ENCODE measurements around the gene RFXAP. TPM values are rescaled to one million over a fixed set of nuclear protein-coding genes. Genes with fewer than 3 reads are reported as not detected.

RFXAP gene
- total RNA-seq, 1 experiment from 2014 or later, result 11.5 TPM

DNA sequence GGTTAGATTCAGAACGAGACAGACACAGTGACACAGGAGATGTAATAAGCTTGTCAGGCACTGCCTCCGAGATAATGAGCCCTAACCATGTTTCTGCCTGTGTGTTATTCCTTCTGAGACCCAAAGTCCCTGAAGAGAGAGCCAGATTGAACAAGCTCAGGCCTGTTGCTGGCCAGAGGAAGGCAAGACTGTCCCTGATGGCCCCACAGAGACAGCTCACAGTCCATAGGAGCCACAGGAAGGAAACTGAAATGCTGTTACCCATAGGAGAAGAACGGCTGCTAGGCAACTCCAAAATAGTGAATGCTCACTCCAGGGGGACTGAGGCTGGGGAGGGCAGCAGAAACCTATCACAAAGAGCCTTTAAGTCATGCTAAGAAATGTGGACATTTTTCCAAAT, 31.8 kb upstream of the RFXAP start:
- POLR2A ChIA-PET, result no interaction called here
- H3K4me3 ChIP-seq (ENCODE audit: low read depth, low read length), result no peak overlapping the region
- BruUV-seq (replicated peaks), result no TSS peak
- no peaks in the 10 kb centered on the region for H3K36me3 ChIP-seq (ENCODE audit: control insufficient read depth, insufficient read depth, low read length)
- CTCF ChIA-PET, result interaction anchor here (0.6 kb wide), 1 partner anchor 52 kb away, joined by 3 read pairs; no protein-coding TSS in a partner anchor
- Mint-ChIP-seq H3K27ac (ENCODE audit: unreplicated experiment) (no peak overlapping the region), H3K9me3 (ENCODE audit: unreplicated experiment) (no peaks in the 10 kb centered on the region), H3K36me3 (ENCODE audit: insufficient read depth, unreplicated experiment) (no peaks in the 10 kb centered on the region), H3K4me3 (ENCODE audit: unreplicated experiment) (no peak overlapping the region), H3K4me1 (ENCODE audit: low read depth, unreplicated experiment) (peaks cover 5% of the 10 kb centered on the region), H3K27me3 (ENCODE audit: insufficient read depth, unreplicated experiment) (peaks cover 9% of the 10 kb centered on the region)
- TF ChIP-seq, protein P1, sequence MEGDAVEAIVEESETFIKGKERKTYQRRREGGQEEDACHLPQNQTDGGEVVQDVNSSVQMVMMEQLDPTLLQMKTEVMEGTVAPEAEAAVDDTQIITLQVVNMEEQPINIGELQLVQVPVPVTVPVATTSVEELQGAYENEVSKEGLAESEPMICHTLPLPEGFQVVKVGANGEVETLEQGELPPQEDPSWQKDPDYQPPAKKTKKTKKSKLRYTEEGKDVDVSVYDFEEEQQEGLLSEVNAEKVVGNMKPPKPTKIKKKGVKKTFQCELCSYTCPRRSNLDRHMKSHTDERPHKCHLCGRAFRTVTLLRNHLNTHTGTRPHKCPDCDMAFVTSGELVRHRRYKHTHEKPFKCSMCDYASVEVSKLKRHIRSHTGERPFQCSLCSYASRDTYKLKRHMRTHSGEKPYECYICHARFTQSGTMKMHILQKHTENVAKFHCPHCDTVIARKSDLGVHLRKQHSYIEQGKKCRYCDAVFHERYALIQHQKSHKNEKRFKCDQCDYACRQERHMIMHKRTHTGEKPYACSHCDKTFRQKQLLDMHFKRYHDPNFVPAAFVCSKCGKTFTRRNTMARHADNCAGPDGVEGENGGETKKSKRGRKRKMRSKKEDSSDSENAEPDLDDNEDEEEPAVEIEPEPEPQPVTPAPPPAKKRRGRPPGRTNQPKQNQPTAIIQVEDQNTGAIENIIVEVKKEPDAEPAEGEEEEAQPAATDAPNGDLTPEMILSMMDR (IDR thresholded peaks at IDR 0.05; ENCODE audit: insufficient read depth in 1 of 2, low read depth in 1 of 2, low read length in 1 of 2, severe bottlenecking in 1 of 2, unreplicated experiment in 1 of 2), result no peak
- H3K9me3 ChIP-seq, result no peaks in the 10 kb centered on the region; the same call in 1 of the 2 replicates
- no peak for DNase-seq
- H3K4me1 ChIP-seq, result peaks cover 5% of the 10 kb centered on the region
- intact Hi-C loops (cut with micrococcal nuclease; ENCODE audit: unreplicated experiment), result no loop called here
- no peaks in the 10 kb centered on the region for H3K27me3 ChIP-seq (replicated peaks; ENCODE audit: control insufficient read depth, insufficient read depth, low read length)

DNA sequence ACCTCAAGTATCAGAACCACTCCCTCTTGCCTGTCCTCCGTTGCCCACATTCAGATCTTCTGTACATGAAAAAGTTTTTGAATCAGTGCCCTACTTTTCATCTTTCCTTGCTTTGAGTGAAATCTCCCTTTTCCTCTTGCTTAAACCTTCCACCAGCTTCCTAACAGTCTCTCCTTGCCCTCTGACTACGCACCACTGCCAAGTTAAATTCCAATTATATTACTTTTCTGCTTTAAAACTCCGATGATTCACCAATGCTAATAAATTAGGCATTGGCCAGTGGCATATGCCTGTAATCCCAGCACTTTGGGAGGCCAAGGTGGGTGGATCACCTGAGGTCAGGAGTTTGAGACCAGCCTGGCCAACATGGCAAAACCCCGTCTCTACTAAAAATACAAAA, 30.7 kb upstream of the RFXAP start:
- no peaks in the 10 kb centered on the region for H3K36me3 ChIP-seq (ENCODE audit: control insufficient read depth, insufficient read depth, low read length)
- Mint-ChIP-seq H3K4me3 (ENCODE audit: unreplicated experiment) (no peak overlapping the region), H3K36me3 (ENCODE audit: insufficient read depth, unreplicated experiment) (no peaks in the 10 kb centered on the region), H3K27ac (ENCODE audit: unreplicated experiment) (no peak overlapping the region), H3K9me3 (ENCODE audit: unreplicated experiment) (no peaks in the 10 kb centered on the region), H3K27me3 (ENCODE audit: insufficient read depth, unreplicated experiment) (peaks cover 9% of the 10 kb centered on the region), H3K4me1 (ENCODE audit: low read depth, unreplicated experiment) (peaks cover 5% of the 10 kb centered on the region)
- ChIA-PET POLR2A (no interaction called here), CTCF (no interaction called here)
- BruUV-seq (replicated peaks), result no TSS peak
- intact Hi-C loops (cut with micrococcal nuclease; ENCODE audit: unreplicated experiment), result no loop called here
- no peak for DNase-seq
- no peak overlapping the region for H3K4me3 ChIP-seq (ENCODE audit: low read depth, low read length)
- H3K9me3 ChIP-seq, result no peaks in the 10 kb centered on the region; the same call in 1 of the 2 replicates
- TF ChIP-seq, protein P1 (IDR thresholded peaks at IDR 0.05; ENCODE audit: insufficient read depth in 1 of 2, low read depth in 1 of 2, low read length in 1 of 2, severe bottlenecking in 1 of 2, unreplicated experiment in 1 of 2), result no peak
- H3K4me1 ChIP-seq, result peaks cover 5% of the 10 kb centered on the region
- no peaks in the 10 kb centered on the region for H3K27me3 ChIP-seq (replicated peaks; ENCODE audit: control insufficient read depth, insufficient read depth, low read length)

DNA sequence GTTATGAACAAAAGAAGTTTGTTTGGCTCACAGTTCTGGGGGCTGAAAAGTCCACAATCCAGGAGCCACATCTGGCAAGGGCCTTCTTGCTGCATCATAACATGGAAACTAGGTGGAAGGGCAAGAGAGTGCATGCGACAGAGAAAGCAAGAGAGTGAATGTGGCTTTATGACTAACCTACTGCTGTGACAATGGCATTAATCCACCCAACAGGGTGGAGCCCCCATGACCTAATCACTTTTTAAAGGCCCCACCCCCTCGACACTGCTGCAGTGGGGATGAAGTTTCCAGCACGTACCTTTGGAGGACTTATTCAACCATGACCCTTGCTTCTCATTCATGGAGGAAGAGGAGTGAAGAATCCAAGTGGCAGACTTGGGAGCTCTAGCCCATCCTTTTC, 30.0 kb upstream of the RFXAP start:
- Mint-ChIP-seq H3K36me3 (ENCODE audit: insufficient read depth, unreplicated experiment) (no peaks in the 10 kb centered on the region), H3K27ac (ENCODE audit: unreplicated experiment) (no peak overlapping the region), H3K4me3 (ENCODE audit: unreplicated experiment) (no peak overlapping the region), H3K4me1 (ENCODE audit: low read depth, unreplicated experiment) (peaks cover 2% of the 10 kb centered on the region), H3K9me3 (ENCODE audit: unreplicated experiment) (no peaks in the 10 kb centered on the region), H3K27me3 (ENCODE audit: insufficient read depth, unreplicated experiment) (peaks cover 9% of the 10 kb centered on the region)
- Histone ChIP-seq H3K4me1 (peaks cover under 1% of the 10 kb centered on the region; the same call in 1 of the 2 replicates), H3K9me3 (no peaks in the 10 kb centered on the region; the same call in 1 of the 2 replicates), H3K4me3 (ENCODE audit: low read depth, low read length) (no peak overlapping the region), H3K27me3 (replicated peaks; ENCODE audit: control insufficient read depth, insufficient read depth, low read length) (no peaks in the 10 kb centered on the region), H3K36me3 (ENCODE audit: control insufficient read depth, insufficient read depth, low read length) (no peaks in the 10 kb centered on the region)
- intact Hi-C loops (cut with micrococcal nuclease; ENCODE audit: unreplicated experiment), result no loop called here
- CTCF ChIA-PET, result no interaction called here
- TF ChIP-seq, protein P1 (IDR thresholded peaks at IDR 0.05; ENCODE audit: insufficient read depth in 1 of 2, low read depth in 1 of 2, low read length in 1 of 2, severe bottlenecking in 1 of 2, unreplicated experiment in 1 of 2), result no peak
- no TSS peak for BruUV-seq (replicated peaks)
- POLR2A ChIA-PET, result no interaction called here
- no peak for DNase-seq

All from Caco-2 (cell line).